ENCODE results near the gene MYH14. TPM values are rescaled to one million over a fixed set of nuclear protein-coding genes. Genes with fewer than 3 reads are reported as not detected.

MYH14 gene
- total and polyA plus RNA-seq, 9 of the 15 experiments (the other 6 are each of a cell fraction or from before 2014, with no cell fraction given): 0.04 to 0.86 (median 0.19) TPM; not detected in 2

DNA sequence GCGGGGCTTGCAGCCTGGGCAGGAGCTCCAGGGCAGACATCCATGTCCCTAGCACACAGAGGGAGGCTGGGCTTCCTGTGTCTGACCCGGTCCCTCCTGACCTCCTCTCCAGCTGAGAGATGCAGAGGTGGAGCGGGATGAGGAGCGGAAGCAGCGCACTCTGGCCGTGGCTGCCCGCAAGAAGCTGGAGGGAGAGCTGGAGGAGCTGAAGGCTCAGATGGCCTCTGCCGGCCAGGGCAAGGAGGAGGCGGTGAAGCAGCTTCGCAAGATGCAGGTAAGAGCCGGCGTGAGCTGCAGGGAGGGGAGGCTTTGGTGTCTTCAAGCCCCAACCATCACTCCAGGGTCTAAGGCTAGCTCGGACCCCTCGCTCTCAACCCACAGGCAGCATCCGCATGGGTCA lies 87.4 kb downstream of the MYH14 start (continued):
- peak in 1 of 3 experiments; percentile 19; a peak in 1 of 6 replicates for TF ChIP-seq CTCF (IDR thresholded peaks at IDR 0.05 in 2 of 3, conservative IDR thresholded peaks at IDR 0.05 in 1 of 3; ENCODE audit: insufficient read depth in 2 of 3, low read depth in 1 of 3, low read length in 3 of 3)
- no peak for TF ChIP-seq HSF4 (CRISPR knock-in tag; IDR thresholded peaks at IDR 0.05; ENCODE audit: borderline replicate concordance)
- TF ChIP-seq, protein P1, sequence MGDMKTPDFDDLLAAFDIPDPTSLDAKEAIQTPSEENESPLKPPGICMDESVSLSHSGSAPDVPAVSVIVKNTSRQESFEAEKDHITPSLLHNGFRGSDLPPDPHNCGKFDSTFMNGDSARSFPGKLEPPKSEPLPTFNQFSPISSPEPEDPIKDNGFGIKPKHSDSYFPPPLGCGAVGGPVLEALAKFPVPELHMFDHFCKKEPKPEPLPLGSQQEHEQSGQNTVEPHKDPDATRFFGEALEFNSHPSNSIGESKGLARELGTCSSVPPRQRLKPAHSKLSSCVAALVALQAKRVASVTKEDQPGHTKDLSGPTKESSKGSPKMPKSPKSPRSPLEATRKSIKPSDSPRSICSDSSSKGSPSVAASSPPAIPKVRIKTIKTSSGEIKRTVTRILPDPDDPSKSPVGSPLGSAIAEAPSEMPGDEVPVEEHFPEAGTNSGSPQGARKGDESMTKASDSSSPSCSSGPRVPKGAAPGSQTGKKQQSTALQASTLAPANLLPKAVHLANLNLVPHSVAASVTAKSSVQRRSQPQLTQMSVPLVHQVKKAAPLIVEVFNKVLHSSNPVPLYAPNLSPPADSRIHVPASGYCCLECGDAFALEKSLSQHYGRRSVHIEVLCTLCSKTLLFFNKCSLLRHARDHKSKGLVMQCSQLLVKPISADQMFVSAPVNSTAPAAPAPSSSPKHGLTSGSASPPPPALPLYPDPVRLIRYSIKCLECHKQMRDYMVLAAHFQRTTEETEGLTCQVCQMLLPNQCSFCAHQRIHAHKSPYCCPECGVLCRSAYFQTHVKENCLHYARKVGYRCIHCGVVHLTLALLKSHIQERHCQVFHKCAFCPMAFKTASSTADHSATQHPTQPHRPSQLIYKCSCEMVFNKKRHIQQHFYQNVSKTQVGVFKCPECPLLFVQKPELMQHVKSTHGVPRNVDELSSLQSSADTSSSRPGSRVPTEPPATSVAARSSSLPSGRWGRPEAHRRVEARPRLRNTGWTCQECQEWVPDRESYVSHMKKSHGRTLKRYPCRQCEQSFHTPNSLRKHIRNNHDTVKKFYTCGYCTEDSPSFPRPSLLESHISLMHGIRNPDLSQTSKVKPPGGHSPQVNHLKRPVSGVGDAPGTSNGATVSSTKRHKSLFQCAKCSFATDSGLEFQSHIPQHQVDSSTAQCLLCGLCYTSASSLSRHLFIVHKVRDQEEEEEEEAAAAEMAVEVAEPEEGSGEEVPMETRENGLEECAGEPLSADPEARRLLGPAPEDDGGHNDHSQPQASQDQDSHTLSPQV (IDR thresholded peaks at IDR 0.05): no peak
- no peak for TF ChIP-seq SRSF3 (IDR thresholded peaks at IDR 0.05; ENCODE audit: insufficient read depth, low read length)
- no peak for TF ChIP-seq WHSC1 (IDR thresholded peaks at IDR 0.05; ENCODE audit: low read length)
- no peak for TF ChIP-seq ZBTB34 (CRISPR knock-in tag; IDR thresholded peaks at IDR 0.05)
- no peak for TF ChIP-seq JUND (IDR thresholded peaks at IDR 0.05; ENCODE audit: borderline replicate concordance, low read depth, low read length)
- TF ChIP-seq JUND (tag; IDR thresholded peaks at IDR 0.05; ENCODE audit: borderline replicate concordance, low read depth, low read length): no peak
- no peak for TF ChIP-seq NUFIP1 (IDR thresholded peaks at IDR 0.05; ENCODE audit: partially characterized antibody)
- 0 out of 2 replicates have a peak, but pooled peaks have one; percentile 5 for TF ChIP-seq REST (IDR thresholded peaks at IDR 0.05; ENCODE audit: borderline replicate concordance)
- no peak for TF ChIP-seq REST (CRISPR knock-in tag; IDR thresholded peaks at IDR 0.05; ENCODE audit: low read depth)

Measured in K562 (cell line).